Effector CD8-positive, alpha-beta T cell (primary cell): Measurements from ENCODE around the gene THADA.

Source experiments
- DNase-seq: peaks from one replicate; lab custom pipeline; 2025; lab: John Stamatoyannopoulos, UW

THADA gene

DNA sequence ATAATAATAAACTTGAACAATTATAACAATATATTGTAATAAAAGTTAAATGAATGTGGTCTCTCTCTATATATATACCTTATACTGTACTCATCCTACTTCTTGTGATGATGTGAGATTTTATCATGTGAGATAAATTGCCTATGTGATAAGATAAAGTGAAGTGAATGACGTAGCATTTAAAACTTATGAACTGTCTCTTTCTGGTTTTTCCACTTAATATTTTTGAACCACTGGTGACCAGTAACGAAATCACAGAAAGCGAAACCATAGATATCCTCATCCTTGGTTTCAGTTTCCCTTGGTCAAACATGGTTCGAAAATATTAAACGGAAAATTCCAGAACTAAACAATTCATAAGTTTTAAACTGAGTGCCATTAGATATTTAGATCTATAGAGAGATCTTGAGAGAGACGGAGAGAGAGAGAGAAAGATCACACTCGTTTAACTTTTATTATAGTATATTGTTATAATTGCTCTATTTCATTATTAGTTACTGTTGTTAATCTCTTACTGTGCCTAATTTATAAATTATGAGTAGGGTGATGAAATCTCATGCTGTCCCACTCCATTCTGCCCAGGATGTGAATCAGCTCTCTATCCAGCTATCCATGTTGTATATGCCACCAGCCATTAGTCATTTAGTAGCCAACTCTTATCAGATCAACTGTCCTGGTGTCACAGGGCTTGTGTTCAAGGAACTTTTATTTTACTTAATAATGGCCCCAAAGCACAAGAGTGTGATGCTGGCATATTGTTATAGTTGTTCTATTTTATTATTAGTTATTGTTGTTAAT, 156.8 kb downstream of the THADA start:
- DNase-seq: no peak

DNA sequence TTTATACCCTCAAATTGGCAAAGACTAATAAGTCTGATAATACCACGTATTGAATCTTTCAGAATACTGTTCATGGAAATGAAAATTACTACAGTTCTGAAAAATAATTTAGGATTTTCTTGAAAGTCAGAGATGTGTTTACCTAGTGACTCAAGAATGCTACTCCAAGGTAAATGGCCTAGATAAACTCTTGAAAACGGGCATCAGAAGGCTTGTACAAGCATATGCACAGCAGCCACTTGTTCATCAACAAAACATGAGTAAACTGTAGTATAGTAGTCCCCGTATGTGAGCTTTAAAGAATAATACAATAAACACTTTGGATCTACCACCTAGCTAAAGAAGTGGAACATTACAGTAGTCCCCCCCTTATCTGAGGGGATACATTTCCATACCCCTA, 157.5 kb downstream of the THADA start:
- no peak for DNase-seq

GRCh38 chr2:43437363-43437762, 158.5 kb downstream of the THADA start:
- DNase-seq: no peak

- DNase-seq: no peak
Observed at GRCh38 chr2:43436431-43436830, 159.4 kb downstream of the THADA start.

DNA sequence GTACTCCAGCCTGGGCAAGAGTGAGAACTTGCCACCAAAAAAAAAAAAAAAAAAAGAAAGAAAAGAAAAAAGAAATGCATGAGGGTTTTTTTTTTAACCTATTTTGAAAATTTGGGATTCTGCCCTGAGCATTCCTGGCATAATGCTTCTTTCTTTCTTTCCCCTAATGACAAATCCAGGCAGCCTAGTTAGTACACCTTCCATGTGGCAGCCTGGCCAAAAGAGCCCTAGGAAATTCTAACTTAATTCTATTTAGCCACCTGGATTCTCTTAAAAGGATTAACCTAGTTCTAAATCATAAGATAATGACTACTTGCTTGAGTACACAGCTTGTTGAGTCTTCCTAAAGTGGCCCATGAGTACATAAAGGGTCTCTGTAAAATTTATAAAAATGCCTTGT, 160.1 kb downstream of the THADA start:
- no peak for DNase-seq

DNA sequence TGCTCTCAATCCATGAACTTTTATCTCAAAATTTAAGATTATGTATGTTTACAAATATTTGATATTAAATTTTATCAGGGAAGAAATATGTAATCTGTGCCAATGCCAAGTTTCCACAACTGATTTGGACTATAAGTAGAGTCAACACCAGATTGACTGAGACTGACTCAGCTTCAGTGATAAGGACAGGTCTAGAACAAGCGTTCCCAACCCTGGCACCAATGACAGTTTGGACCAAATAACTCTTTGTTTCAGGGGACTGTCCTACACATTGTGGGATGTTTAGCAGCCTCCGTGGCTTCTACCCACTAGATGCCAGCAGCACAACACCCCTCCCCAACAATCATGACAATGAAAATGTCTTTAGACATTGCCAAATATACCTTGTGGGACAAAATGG, 165.3 kb downstream of the THADA start:
- no peak for DNase-seq

GRCh38 chr2:43429369-43429768, 166.5 kb downstream of the THADA start:
- no peak for DNase-seq

DNA sequence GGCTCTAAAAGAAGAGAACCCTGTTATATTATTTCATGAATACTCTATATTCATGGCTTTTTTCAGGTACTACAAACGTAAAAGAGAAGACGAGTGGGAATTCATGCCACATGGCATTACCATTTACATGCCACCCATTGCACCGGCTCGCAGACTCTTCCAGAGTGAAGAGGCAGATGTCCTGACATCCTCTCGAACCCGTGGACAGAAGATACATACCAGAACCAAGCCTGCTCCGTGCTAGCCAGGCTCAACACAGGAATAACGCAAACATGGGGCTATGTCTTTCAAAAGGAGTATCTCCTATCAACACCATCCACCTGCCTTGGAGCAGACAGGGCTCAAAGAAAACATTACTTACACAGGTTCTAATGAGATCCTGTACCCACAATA, 168.8 kb downstream of the THADA start:
- no peak for DNase-seq

- DNase-seq: no peak
Observed at GRCh38 chr2:43426305-43427031, 169.4 kb downstream of the THADA start.

DNA sequence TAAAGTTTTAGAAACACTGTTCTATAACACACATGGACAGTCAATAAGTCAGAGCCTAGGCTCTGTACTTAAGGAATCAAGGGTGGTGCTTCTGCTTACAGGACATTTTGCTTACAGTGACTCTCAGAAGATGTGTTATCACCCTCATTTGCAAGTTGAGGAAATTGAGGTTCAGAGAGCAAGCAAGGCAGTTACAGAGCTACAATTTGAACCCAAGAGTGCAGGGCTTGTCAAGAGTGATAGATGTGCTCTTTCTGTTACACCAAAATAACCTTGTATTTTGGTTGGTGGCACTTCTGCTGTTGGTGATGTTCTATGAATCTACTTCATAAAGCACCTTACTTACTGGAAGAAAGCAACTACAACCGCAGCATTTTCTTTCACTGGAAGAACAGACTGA, 170.2 kb downstream of the THADA start:
- DNase-seq: no peak

DNA sequence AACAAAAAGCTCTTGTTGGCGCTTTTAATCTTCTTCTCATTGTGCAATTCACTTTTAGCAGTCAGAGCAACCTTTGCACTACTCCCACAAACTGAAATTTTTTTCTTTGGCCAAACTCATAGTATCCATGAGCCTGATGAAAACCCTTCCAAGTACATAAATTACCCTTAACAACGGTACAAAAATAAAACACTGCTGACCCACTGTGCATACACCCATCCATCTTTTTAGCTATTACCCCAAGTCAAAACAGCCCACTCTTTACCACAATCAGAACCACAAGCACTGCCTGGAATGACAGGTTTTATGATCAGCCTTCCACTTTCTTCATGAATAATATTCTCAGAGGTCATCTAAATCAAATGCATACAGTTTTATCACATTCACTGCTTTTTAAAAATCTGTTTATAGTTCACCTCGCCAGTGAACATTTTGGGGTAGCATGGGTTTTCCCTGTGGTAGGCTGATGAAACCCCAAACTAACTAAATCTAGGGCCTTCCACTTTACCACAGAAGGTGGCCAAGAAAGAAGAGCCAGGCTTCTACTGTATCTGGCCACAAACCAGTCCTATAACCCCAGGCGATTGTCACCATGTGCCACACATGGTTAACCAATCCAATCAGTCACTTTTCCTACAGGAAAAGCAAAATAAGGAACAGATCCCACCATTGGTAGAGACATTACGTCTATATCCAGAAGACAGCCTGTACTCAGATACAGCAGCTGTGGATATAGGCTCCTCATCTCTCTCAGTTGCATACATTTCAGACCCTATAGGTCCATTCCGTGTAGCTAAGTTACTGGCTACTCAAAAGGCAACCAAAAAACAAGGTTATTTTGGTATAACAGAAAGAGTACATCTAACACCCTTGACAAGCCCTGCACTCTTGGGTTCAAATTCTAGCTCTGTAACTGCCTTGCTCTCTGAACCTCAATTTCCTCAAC, 171.3 kb downstream of the THADA start:
- no peak for DNase-seq

GRCh38 chr2:43423941-43424261, 171.9 kb downstream of the THADA start:
- DNase-seq: no peak

- no peak for DNase-seq
Observed at GRCh38 chr2:43421194-43421593, 174.6 kb downstream of the THADA start.

DNA sequence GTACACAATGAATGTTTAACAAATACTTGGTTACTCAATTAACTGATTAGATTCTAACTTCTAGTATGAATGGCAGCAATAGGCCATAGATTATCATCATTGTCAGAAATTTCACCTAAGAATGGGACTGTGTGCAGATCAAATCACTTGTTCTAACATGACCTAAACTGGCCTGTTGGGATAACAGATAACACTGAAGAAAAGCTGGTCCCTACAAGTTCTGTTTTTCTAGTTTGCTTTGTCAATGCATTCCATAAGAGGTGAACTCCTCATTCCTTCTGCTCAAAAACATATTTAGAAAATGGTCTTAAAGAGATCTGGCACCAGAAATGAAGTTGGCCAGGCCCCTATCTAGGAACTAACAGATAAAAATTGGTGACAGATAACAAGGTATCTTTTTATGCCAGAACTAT, 175.4 kb downstream of the THADA start:
- no peak for DNase-seq

DNA sequence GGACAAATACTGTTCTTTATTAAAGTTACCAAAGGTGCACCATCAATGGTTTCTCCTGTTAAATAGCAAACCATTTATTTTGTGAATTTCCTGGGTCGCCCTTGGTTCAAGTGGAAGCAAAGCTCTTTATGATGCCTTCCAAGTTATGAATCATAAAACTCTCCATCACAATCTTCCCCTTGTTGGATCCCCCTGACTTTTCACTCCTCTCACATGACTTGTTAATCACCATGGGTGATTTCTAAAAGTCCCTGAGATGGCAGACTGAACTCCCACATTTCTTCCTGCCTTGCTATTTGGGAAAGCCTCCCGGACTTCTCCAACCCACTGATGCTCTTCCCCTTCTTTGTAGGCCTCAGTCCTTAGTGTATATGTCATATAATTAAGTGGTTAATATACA, 176.0 kb downstream of the THADA start:
- DNase-seq: no peak

GRCh38 chr2:43419243-43419642, 176.6 kb downstream of the THADA start:
- DNase-seq: no peak

- DNase-seq: no peak
Observed at GRCh38 chr2:43418680-43419079, 177.2 kb downstream of the THADA start.

DNA sequence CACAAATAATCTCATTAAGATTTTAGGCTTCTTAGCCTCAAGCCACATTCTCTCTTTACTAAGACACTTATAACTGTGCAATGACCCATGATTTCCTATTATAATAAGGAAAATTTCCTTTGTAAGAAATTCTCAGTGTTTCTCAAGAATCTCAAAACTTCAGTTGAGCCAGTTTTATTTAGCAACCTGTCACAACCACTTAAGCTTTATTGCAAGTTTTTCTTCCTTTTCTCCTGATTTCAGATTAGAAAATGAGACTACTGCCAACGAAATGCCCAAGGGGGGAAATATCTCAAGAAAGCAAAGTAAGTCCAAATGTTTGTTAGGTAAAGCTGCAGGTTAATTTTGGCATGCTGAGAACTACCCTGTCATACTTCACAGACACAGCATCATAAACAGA, 178.5 kb downstream of the THADA start:
- DNase-seq: no peak

- no peak for DNase-seq
Observed at GRCh38 chr2:43415592-43415991, 180.2 kb downstream of the THADA start.

DNA sequence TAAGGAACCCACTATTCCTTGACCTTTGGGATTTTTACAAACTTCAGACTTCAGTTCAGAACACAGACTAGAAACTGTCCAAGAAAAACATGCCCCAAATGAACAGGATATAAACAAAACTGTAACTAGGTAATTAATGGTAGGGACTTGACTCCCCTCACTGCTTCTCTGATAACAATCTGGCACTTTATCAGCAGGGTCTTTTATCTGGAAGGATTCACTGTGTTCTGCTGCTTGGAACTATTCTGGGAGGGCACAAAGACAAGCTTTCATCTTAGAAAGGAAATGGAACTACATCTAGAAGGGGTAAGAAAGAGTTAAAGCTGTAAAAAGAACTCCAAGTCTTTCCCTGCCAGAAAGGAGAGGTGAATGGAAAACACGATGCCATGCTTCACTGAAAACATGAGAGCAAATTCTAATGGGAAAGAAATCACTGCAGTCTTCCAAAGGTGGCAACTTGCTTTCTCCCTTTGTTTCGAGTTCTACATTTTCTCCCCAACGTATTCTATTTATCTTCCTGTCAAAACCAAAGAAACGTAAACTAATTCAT, 181.2 kb downstream of the THADA start:
- DNase-seq: no peak

GRCh38 chr2:43414033-43414432, 181.8 kb downstream of the THADA start:
- no peak for DNase-seq

- no peak for DNase-seq
Observed at GRCh38 chr2:43412114-43412753, 183.6 kb downstream of the THADA start.
